Measurements from ENCODE around the gene SLC6A7.

SLC6A7 gene

DNA sequence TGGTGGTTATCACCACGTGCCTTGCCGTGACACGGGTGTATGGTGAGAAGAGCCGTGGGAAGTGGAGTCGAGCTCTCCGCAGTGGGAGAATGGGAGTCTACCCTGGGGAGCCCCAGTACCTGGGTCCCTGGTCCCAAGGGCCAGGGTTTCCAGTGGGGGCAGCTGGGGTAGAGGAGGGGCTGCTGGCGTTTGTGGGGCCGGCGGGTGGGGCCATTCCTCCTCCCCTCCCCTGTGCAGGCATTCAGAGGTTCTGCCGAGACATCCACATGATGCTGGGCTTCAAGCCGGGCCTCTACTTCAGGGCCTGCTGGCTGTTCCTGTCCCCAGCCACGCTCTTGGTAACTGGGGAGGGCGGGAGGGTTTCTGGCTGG is 14.7 kb downstream of the SLC6A7 start:
- H3K36me3 ChIP-seq (replicated peaks; ENCODE audit: low read depth, low read length), result no peaks in the 10 kb centered on the region
- H3K27me3 ChIP-seq (ENCODE audit: low read depth, low read length), result peaks cover 4% of the 10 kb centered on the region; the same call in 1 of the 2 replicates
- no peak overlapping the region for H3K4me2 ChIP-seq (ENCODE audit: low read length)
- no peak overlapping the region for H3K27ac ChIP-seq (ENCODE audit: low read length)
- H4K20me1 ChIP-seq (ENCODE audit: insufficient read depth, low read length), result no peaks in the 10 kb centered on the region
- no peak for TF ChIP-seq EZH2phosphoT487 (IDR thresholded peaks at IDR 0.05; ENCODE audit: low read depth)
- TF ChIP-seq, protein P1, sequence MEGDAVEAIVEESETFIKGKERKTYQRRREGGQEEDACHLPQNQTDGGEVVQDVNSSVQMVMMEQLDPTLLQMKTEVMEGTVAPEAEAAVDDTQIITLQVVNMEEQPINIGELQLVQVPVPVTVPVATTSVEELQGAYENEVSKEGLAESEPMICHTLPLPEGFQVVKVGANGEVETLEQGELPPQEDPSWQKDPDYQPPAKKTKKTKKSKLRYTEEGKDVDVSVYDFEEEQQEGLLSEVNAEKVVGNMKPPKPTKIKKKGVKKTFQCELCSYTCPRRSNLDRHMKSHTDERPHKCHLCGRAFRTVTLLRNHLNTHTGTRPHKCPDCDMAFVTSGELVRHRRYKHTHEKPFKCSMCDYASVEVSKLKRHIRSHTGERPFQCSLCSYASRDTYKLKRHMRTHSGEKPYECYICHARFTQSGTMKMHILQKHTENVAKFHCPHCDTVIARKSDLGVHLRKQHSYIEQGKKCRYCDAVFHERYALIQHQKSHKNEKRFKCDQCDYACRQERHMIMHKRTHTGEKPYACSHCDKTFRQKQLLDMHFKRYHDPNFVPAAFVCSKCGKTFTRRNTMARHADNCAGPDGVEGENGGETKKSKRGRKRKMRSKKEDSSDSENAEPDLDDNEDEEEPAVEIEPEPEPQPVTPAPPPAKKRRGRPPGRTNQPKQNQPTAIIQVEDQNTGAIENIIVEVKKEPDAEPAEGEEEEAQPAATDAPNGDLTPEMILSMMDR (IDR thresholded peaks at IDR 0.05; ENCODE audit: low read depth, low read length), result no peak
- no peak overlapping the region for H3K4me3 ChIP-seq (ENCODE audit: low read length)
- H3K9ac ChIP-seq (ENCODE audit: low read length), result no peak overlapping the region
- no peak overlapping the region for H2AFZ ChIP-seq (ENCODE audit: low read depth, low read length)
- no peaks in the 10 kb centered on the region for H3K79me2 ChIP-seq (ENCODE audit: low read length)
- H3K9me3 ChIP-seq (ENCODE audit: insufficient read depth, low read length), result no peaks in the 10 kb centered on the region
- no peaks in the 10 kb centered on the region for H3K4me1 ChIP-seq (ENCODE audit: low read length)

DNA sequence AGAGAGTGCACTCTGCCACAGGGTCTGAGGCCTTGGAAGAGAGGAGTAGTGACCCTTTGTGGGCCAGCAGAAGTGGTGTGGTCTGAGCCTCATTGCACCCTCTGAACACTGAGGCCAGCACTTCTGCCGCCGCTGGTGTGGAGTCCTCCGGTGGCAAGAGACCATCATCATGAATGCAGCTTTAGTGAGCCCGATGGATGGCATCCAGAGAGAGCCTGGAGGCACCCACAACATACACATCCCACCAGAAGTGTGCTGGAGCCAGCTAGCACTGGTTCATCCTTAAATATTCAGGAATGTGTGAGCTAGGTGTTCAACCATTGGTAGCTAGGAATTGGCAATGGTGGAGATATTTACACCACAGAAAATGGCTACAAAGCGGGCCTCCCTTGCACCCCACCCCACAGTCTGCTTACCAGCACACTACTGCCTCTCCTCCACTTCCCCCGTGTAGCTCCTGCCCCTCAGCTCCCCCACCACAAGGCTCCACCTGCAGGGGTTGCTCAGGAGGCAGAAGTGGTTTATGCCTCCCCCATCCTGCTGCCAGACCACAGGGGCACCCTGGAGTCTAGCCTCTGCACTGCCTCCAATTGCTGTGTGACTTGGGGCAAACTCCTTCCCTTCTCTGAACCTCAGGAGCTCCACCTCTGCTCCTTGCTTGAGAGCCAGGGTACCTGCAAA is 16.4 kb downstream of the SLC6A7 start:
- Histone ChIP-seq H3K27ac (ENCODE audit: low read length) (no peak overlapping the region), H3K9me3 (ENCODE audit: insufficient read depth, low read length) (no peaks in the 10 kb centered on the region), H3K4me1 (ENCODE audit: low read length) (no peaks in the 10 kb centered on the region), H2AFZ (ENCODE audit: low read depth, low read length) (no peak overlapping the region), H3K79me2 (ENCODE audit: low read length) (no peaks in the 10 kb centered on the region), H3K27me3 (ENCODE audit: low read depth, low read length) (no peaks in the 10 kb centered on the region), H4K20me1 (ENCODE audit: insufficient read depth, low read length) (no peaks in the 10 kb centered on the region), H3K9ac (ENCODE audit: low read length) (no peak overlapping the region), H3K4me3 (ENCODE audit: low read length) (no peak overlapping the region), H3K4me2 (ENCODE audit: low read length) (no peak overlapping the region), H3K36me3 (replicated peaks; ENCODE audit: low read depth, low read length) (no peaks in the 10 kb centered on the region)
- TF ChIP-seq, protein P1 (IDR thresholded peaks at IDR 0.05; ENCODE audit: low read depth, low read length), result no peak
- no peak for TF ChIP-seq EZH2phosphoT487 (IDR thresholded peaks at IDR 0.05; ENCODE audit: low read depth)

DNA sequence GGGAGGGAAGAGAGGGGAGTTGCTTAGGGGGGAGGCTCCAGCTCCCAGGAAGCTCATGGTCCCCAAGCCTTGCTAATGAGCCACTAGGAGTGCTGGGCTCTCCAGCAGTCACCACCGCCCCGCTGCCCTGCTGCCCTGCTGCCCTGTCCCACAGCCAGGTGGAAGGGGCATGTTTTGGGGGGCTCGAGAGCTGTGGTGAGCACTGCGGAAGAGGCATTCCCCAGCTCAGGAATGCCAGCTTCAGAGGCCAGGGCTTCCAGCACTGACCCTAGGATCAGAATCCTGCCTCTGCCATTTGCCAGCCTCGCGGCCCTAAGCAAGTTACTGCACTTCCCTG is 16.9 kb downstream of the SLC6A7 start:
- Histone ChIP-seq H3K36me3 (replicated peaks; ENCODE audit: low read depth, low read length) (no peaks in the 10 kb centered on the region), H4K20me1 (ENCODE audit: insufficient read depth, low read length) (no peaks in the 10 kb centered on the region), H3K27ac (ENCODE audit: low read length) (no peak overlapping the region), H3K4me1 (ENCODE audit: low read length) (no peaks in the 10 kb centered on the region), H3K79me2 (ENCODE audit: low read length) (no peaks in the 10 kb centered on the region), H3K4me2 (ENCODE audit: low read length) (no peak overlapping the region), H3K9me3 (ENCODE audit: insufficient read depth, low read length) (no peaks in the 10 kb centered on the region), H3K4me3 (ENCODE audit: low read length) (no peak overlapping the region), H3K27me3 (ENCODE audit: low read depth, low read length) (no peaks in the 10 kb centered on the region), H3K9ac (ENCODE audit: low read length) (no peak overlapping the region), H2AFZ (ENCODE audit: low read depth, low read length) (no peak overlapping the region)
- no peak for TF ChIP-seq EZH2phosphoT487 (IDR thresholded peaks at IDR 0.05; ENCODE audit: low read depth)
- TF ChIP-seq, protein P1 (IDR thresholded peaks at IDR 0.05; ENCODE audit: low read depth, low read length), result no peak

DNA sequence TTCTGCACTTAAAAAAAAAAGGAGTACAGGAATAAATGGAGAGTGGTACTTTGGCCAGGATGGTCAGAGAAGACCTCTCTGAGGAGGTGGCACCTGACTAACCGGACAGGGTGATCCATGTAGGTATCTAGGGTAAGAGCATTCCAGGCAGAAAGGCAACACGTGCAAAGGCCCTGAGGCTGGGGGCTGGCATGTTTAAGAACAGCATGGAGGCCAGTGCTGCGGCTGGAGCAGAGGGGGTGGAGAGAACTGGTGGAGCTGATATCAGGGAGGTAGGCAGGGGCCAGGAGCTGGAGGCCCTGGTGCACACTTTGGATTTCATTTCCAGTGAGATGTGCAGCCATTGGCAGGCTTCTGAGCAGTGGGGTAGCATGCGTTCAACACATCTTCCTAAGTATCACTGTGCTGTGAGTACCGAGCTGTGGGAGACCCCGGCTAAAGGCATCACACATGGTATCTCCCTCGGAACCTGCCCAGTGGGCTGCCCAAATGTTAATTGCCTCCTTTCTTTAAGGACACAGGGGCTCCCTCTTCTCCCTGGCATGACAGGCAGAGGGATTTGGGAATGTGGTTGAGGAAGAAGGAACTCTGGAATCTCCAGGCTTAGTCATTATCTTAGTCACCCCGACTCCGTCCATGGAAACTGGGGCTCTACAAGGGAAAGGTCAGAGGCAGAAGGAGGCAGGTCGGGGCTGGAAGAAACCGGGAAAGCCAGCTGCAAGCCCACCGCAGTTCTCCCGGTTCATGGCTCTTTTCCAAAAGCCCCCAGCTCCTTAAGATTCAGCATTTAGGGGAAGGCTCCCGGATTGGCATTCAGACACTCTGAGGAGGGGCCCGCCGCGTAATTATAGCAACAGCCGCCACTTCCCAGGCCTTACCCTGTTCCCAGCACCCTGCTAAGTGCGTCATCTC is 18.6 kb downstream of the SLC6A7 start:
- no peak overlapping the region for H3K27ac ChIP-seq (ENCODE audit: low read length)
- H3K9ac ChIP-seq (ENCODE audit: low read length), result no peak overlapping the region
- no peaks in the 10 kb centered on the region for H3K36me3 ChIP-seq (replicated peaks; ENCODE audit: low read depth, low read length)
- H3K9me3 ChIP-seq (ENCODE audit: insufficient read depth, low read length), result no peaks in the 10 kb centered on the region
- H3K4me1 ChIP-seq (ENCODE audit: low read length), result no peaks in the 10 kb centered on the region
- no peaks in the 10 kb centered on the region for H3K79me2 ChIP-seq (ENCODE audit: low read length)
- H3K4me3 ChIP-seq (ENCODE audit: low read length), result no peak overlapping the region
- H3K4me2 ChIP-seq (ENCODE audit: low read length), result no peak overlapping the region
- H4K20me1 ChIP-seq (ENCODE audit: insufficient read depth, low read length), result no peaks in the 10 kb centered on the region
- TF ChIP-seq EZH2phosphoT487 (IDR thresholded peaks at IDR 0.05; ENCODE audit: low read depth), result no peak
- TF ChIP-seq, protein P1 (IDR thresholded peaks at IDR 0.05; ENCODE audit: low read depth, low read length), result no peak
- H2AFZ ChIP-seq (ENCODE audit: low read depth, low read length), result no peak overlapping the region
- no peaks in the 10 kb centered on the region for H3K27me3 ChIP-seq (ENCODE audit: low read depth, low read length)
